22Rv1 (cell line): Measurements from ENCODE around the gene EML3.

Experiments used
- ZFX ChIP-seq: fragments of 450-650 bp; IDR thresholded peaks from 2 replicates; pipeline ENCODE4 v1.6.1; 2017; ENCODE audit warnings: antibody characterized with exemption, borderline replicate concordance
- TF ChIP-seq, protein P1 (sequence below): fragments of 450-650 bp; IDR thresholded peaks from 2 replicates; pipeline ENCODE4 v1.5.1; 2017; ENCODE audit warnings: mild to moderate bottlenecking

GRCh38 chr11:62610403-62610802 lies 2.2 kb downstream of the EML3 start:
- TF ChIP-seq, protein P1, sequence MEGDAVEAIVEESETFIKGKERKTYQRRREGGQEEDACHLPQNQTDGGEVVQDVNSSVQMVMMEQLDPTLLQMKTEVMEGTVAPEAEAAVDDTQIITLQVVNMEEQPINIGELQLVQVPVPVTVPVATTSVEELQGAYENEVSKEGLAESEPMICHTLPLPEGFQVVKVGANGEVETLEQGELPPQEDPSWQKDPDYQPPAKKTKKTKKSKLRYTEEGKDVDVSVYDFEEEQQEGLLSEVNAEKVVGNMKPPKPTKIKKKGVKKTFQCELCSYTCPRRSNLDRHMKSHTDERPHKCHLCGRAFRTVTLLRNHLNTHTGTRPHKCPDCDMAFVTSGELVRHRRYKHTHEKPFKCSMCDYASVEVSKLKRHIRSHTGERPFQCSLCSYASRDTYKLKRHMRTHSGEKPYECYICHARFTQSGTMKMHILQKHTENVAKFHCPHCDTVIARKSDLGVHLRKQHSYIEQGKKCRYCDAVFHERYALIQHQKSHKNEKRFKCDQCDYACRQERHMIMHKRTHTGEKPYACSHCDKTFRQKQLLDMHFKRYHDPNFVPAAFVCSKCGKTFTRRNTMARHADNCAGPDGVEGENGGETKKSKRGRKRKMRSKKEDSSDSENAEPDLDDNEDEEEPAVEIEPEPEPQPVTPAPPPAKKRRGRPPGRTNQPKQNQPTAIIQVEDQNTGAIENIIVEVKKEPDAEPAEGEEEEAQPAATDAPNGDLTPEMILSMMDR: no peak
- TF ChIP-seq ZFX: no peak
